NCI-H2196 (cell line): Measurements from ENCODE around the gene BUB1B.

Source experiments
- DNase-seq: peaks from one replicate; lab custom pipeline; 2025; ENCODE audit not compliant: unreplicated experiment; lab: John Stamatoyannopoulos, UW

Gene BUB1B

DNA sequence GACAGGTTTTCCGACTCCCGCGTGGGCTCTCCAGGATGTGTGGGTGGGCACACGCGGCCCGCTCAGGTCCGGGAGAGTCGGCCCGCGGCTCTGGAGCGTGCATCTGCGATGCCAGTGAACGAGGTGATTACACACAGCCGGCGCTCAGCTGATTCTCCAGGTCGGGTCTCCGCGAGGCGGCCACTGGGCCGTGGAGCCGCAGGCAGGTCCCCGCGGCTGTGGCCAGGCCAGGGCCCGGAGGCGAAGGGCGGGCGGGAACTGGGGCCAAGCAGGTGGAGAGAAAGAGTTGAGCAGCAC is 91.2 kb downstream of the BUB1B start:
- no peak for DNase-seq

GRCh38 chr15:40252438-40253166 is 91.7 kb downstream of the BUB1B start:
- DNase-seq, result no peak

- no peak for DNase-seq
Measured at GRCh38 chr15:40253167-40253790, 92.4 kb downstream of the BUB1B start.

DNA sequence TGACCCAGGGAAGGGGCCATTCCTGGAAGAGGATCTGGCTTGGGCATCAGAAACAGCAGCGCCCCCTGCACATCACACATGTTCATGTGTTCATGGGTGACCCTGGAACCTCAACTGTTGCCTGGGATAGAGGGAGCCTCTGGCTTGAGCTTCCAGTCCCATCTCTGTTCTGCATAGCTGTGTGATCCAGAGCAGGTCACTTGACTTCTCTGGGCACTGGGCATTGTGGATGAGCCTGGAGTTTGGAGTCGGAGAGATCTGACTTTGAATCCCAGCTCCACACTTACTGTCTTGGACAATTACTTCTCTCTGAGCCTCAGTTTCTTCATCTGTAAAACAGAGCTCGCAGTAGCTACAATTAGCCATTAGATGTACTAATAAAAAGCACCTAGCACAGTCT is 93.6 kb downstream of the BUB1B start:
- no peak for DNase-seq

DNA sequence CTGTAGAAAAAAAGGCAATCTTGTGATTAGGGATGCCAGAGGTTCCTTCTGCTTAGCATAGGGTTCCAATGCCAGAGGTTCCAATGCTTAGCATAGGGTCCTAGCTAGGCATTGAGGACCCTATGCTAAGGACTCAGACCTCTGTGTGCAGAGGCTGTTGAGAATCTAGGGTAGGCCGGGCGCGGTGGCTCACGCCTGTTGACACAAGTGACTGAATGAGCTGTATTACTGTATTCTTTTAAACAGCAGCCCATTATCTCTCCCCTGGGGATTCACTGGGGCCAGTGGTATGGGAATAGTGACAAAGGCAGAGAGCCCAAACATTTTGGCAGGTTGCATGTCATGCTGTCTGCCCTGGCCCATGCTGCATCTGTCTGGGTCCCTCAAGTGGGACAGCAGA is 94.2 kb downstream of the BUB1B start:
- no peak for DNase-seq

DNA sequence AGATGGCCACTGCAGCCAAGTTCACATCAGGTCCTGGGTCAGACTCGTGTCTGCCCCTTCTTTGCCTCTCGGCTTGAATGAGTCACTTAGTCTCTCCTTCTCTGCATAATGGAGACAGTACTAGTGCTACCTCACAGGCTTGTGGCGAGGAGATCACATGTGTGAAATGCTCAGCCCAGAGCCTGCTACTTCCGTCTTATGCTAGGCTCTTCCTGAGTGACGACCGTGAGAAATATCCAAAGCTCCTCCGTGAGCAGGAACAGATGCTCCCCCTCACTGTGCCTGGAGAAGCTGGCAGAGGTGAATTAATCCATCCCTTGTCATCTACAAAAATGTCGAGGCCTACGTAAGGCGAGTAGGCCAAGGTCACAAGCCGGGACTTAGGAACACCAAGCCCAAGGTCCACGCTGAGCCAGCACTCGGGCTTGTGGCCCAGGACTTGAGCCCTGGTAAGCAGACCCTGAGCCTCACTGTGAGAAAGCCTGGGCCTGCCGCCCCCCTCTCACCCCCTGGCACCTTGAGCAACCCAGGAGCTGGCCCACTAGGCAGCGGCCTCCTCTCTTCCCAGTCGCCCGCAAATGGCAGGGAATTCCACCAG is 95.9 kb downstream of the BUB1B start:
- no peak for DNase-seq

DNA sequence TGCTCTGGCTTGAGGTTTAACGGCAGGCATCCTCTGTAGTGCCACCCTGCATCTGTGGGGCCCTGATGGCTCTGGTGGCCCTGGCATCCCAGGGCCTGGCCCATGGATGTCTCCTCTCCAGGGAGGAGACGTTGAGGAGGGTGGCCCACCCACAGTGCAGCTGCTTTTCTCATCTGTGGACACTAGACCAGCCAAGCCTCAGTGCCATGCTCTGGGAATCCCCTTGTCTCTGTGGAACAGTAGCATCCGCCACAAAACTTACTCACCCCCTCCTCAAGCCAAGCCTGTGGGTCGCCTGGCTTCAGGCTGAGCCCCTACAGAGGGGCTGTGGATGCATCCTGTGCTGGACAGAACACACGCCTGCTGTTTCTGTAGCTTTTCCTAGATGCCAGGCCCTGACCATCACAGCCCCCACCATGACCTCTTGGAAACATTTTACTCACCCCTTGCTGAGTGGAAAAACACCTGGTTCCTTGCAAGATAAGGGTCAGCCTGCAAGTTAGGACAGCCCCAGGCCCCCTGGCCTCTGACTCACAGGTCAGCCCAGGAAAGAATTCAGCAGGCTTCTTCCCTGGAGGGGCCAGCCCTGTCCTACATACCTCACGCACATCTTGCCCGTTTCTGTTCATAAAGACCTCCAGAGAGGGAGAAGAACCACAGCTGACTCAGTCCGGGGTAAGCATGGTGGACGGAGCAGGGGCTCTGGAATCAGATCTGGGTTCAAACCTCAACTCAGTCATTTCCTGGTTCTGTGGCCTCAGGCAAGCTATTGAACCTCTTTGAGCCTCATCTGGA is 97.0 kb downstream of the BUB1B start:
- DNase-seq, result no peak

GRCh38 chr15:40258544-40258943 is 97.7 kb downstream of the BUB1B start:
- DNase-seq, result no peak

DNA sequence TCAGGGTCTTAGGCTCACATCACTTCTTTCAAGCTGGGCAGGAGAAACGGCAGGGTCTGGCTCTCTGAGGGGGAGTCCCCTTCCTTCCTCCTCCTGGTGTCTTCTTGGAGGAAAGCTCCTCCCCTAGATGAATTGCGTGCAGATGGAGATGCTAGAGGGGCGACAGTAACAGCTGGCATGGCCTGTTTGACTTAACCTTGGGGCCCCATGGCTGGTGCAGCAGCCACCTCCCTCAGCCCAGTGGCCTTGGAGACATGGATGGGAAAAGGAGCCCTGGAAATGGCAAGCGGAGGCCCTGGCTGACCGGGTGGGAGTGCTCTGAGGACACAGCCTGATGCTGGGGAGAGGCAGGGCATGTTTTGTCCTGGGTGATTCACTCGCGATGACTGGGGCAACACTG is 98.2 kb downstream of the BUB1B start:
- DNase-seq, result no peak

DNA sequence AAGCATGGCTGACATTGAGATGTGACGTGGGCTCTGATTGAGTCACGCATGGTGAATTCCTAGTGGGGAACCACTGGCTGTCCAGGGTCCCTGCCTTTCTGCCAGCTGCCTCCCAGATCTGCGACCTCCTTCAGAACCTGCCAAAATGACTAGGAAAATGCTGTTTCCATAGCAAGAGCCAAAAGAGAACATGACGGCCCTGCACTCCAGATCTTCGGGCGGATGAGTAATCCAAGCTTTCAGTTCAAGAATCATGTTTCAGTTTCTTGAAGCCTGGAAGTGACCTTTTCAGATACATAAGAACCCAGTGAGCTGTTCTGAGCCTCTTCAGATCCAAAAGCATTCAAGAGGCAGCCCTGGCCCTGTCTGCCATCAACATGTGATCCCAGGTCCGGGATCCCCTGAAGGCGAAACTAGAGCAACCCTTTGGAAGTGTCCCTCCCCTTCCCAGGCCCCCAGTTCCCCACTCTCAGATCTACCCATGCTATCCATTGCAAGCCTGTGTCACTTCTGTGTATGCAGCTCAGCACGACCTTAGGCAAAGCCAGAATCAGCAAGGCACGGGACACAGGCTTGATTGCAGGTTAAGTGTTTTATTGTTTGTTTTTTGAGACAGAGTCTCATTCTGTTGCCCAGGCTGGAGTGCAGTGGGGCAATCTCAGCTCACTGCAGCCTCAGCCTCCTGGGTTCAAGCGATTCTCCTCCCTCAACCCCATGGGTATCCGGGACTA is 102.3 kb downstream of the BUB1B start:
- no peak for DNase-seq

DNA sequence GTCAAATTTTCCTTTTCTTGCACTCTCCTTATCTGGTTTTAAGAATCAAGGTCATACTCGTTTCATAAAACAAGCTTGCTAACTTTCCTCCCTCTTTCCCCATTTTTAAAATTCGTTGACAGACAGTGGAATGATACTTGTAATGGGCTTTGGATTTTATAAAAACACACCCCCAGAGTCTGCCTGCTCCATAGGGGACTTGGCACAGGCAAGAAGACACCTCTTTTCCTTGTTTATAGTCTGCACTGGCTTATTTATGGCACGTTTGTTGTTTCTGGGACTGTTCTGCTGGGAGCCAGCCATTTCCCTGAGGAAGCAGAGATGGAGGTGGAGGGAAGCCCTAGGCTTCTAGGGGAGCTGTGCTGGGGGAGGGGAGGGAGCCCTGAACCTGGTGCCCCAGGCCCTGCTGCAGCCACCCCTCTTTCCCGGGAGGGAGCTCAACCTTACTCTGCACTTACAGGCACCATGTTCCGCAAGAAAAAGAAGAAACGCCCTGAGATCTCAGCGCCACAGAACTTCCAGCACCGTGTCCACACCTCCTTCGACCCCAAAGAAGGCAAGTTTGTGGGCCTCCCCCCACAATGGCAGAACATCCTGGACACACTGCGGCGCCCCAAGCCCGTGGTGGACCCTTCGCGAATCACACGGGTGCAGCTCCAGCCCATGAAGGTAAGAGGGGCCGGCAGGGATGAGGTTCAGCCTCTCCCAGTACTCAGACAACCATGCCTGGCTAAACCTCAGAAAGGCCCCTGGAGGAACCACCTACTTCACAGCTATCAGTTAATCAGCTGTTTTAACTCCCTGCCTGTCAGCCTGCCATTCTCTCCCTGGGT is 103.7 kb downstream of the BUB1B start:
- no peak for DNase-seq

DNA sequence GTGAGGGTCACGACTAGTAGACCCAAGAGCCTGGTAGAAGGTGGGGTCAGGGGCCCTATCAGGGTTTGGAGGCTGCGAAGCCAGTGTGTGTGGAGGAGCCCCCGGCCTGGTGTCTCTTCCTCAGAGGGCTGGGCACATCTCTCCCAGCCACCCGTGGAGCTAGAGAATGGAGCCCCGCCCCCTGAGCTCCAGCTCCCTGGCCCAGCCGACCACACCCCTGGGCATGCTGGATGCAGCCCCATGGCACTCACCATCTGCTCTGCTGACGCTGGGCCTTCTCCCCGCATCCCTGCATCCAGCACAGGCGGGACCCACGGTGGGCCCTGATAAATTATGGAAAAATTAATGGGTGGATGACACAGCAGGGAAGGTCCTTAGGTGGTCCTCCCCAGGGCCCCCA is 104.5 kb downstream of the BUB1B start:
- no peak for DNase-seq

DNA sequence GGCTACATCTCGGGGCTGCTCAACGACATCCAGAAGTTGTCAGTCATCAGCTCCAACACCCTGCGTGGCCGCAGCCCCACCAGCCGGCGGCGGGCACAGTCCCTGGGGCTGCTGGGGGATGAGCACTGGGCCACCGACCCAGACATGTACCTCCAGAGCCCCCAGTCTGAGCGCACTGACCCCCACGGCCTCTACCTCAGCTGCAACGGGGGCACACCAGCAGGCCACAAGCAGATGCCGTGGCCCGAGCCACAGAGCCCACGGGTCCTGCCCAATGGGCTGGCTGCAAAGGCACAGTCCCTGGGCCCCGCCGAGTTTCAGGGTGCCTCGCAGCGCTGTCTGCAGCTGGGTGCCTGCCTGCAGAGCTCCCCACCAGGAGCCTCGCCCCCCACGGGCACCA is 105.0 kb downstream of the BUB1B start:
- DNase-seq, result no peak

DNA sequence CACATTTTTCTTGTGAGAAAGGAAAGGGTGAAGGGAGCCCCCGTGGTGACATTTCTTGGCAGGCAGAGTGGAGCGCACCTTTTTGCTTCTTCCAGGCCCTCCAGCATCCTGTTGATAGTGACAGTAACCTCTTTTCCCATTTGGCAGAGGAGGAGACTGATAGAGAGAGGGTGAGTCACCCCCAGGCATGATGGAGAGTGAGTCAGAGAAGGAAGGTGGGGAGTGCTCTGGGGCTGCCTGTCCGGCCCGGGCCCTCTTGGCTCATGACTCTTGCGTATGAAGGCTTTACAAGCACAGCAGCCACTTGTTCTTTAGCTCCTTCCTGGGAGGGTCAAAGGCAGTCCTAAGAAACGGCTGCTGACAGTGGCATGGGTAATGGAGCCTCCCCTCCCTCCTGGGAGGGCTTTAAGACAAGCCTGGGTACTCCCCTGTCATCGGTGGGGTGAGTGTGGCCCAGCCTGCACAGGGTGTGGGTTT is 106.0 kb downstream of the BUB1B start:
- DNase-seq, result no peak

DNA sequence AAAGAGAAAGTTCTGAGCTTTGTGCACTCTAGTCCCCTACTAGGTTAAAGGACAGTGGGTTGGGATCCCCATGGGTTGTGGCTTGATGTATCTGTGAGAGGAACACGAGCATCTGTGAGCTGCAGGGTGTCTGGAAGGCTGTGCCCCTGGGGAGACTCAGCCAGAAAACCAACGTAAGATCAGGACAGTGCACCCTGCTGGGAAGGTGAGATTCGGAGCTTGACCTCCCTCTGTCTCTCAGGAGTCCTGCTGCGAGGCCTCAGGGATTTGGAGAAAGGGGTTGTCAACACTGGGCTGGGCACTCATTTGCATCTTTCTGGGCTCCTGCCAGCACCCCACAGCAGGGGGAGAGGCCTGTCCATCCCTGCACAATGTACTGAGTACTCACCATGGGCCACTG is 106.8 kb downstream of the BUB1B start:
- DNase-seq, result no peak

- no peak for DNase-seq
Measured at GRCh38 chr15:40269604-40270003, 108.7 kb downstream of the BUB1B start.

DNA sequence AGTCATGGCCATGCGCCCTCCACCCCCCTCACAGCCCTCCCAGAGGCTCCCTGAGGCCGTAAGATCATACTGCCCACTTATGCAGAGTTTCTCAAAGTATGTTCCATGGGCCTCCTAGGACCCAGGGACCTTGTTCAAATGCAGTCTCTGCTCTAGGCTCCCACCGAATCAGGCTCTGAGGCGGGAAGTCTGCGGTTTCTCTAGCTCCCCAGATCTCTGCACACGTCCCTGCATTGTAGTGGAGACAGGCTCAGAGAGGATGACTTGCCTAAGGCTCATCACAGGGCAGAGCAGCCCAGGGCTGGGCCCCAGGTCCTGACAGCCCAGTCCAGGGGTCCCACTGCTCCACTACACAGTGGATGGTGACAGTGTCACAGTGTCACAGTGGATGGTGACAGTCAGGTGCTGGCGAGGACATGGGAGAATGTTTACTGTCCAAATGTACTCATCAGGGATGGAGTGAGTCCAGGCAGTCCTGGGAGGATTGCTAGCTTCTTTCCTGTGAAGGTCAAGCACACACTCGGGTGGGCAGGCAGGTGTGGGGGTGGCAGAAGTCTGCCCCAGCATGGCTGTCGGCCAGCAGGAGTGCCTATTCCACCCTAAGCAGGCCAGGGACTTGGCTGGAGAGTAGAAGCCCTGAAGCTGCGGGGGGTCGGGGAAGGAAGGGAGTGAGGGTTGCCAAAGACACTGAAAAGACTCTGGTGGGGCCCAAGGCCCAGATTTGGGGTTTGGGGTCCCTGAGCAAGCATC is 109.6 kb downstream of the BUB1B start:
- no peak for DNase-seq
